ENCODE results near the gene NAB1.

The NAB1 gene, protein sequence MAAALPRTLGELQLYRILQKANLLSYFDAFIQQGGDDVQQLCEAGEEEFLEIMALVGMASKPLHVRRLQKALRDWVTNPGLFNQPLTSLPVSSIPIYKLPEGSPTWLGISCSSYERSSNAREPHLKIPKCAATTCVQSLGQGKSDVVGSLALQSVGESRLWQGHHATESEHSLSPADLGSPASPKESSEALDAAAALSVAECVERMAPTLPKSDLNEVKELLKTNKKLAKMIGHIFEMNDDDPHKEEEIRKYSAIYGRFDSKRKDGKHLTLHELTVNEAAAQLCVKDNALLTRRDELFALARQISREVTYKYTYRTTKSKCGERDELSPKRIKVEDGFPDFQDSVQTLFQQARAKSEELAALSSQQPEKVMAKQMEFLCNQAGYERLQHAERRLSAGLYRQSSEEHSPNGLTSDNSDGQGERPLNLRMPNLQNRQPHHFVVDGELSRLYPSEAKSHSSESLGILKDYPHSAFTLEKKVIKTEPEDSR

DNA sequence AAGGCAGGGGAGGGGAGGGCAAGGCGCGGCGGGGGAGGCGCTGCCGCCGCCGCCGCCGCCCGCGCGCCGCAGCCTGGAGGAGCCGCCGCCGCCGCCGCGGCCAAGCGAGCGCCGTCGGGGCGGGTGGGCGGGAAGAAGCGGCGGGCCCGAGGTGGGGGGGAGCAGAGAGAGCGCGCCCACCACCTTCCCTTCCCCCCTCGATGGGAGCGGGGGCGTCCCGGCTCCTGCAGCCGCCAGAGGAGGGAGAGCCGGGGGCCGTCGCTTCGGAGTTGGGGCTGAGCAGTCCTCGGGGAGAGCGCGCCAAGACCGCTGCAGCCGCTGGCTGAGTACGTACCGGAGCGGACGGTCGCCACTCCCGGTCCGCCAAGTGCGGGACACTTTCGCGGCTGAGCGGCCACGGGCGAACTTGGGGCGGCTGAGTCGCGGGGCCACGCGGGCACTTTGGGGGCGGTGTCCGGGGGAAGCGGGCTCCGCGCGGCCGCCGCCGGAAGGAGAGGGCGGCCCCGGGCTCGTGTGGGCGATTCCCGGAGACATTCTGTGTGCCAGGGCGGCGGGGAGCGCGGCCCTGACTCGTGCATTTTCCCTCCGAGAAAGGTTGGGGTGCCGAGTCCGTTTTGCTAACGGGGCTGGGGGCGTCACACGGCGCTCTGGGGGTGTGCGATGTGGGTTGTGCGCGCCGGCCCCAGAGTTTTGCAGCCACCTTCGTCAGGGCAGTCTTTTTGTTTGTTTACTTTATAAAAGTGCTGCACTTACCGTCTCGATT is at the start of gene NAB1:
NAB1 (plus strand) TSS at position 49 of the 763 bp plus-strand sequence. CDS start 10,094 bp downstream, outside the sequence.
- no peak for DNase-seq (ENCODE audit: low read depth)
- H3K4me3 ChIP-seq (ENCODE audit: low read depth, low read length), result peak within 1 kb of the TSS; percentile 60
- TF ChIP-seq, protein P1, sequence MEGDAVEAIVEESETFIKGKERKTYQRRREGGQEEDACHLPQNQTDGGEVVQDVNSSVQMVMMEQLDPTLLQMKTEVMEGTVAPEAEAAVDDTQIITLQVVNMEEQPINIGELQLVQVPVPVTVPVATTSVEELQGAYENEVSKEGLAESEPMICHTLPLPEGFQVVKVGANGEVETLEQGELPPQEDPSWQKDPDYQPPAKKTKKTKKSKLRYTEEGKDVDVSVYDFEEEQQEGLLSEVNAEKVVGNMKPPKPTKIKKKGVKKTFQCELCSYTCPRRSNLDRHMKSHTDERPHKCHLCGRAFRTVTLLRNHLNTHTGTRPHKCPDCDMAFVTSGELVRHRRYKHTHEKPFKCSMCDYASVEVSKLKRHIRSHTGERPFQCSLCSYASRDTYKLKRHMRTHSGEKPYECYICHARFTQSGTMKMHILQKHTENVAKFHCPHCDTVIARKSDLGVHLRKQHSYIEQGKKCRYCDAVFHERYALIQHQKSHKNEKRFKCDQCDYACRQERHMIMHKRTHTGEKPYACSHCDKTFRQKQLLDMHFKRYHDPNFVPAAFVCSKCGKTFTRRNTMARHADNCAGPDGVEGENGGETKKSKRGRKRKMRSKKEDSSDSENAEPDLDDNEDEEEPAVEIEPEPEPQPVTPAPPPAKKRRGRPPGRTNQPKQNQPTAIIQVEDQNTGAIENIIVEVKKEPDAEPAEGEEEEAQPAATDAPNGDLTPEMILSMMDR (IDR thresholded peaks at IDR 0.05; ENCODE audit: control insufficient read depth, extremely low read depth, insufficient read depth), result no peak

DNA sequence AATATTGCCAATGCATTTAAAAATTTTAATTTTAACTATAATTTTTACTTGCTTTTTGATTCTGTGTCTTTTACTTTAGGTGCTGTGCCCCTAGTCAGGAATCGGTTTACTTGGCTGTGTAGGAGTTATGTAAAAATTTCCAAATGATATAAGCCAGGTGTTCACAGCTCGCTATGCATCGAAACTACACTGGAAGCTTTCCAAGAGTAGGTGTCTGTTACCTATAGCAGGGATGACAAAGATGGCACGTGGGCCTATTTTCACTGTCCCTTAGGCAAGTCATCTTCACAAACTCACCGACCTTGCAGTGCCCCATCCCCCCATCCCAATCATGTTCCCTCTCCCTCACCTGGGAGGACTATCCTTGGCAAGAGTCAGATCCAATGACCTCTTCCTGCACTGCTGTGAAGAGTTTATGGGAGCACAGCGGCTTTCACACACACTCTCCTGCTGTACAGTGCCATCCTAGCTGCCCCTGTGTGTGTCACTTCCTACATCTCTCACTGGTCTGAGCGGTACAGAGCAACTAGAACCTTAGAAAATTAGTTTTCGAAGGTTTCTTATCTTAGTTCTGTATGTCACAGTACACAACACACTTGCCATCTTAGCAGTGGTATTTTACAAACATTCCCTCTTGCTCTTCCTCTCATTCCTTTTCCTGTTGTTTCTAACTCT is 49.2 kb upstream of the NAB1 start:
- no peak overlapping the region for H3K4me3 ChIP-seq (ENCODE audit: low read depth, low read length)
- TF ChIP-seq, protein P1 (IDR thresholded peaks at IDR 0.05; ENCODE audit: control insufficient read depth, extremely low read depth, insufficient read depth), result no peak
- no peak for DNase-seq (ENCODE audit: low read depth)

DNA sequence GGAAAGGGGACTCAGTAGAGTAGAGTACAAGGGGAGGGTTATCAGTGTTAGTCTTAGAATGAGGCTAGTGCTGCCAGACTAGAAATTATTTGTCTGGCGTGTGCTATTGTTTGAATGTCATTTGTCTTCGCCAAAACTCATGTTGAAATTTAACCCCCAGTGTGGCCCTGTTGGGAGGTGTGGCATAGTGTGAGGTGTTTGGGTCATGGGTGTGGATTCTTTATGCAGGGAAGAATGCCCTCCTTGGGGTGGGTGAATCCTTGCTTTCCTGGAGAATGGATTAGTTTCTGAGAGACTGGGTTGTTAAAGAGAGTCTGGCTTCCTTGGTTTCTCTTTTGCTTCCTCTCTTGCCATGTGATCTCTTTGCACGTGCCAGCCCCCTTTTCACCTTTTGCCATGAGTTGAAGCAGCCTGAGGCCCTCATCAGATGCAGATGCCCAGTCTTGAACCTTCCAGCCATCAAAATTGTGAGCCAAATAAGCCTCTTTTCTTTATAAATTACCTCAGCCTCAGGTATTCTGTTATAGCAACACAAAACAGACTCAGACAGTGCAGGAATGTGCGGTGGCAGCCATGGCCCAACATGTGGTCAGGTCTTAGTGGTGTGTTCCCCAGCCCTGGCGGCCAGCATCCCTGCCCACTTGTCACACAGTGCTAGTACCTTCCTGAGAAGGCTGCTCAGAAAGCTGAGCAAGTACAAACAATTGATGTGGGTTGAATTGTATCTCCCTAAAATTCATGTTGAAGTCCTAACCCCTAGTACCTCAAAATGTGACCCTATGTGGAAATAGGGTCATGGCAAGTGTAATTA is 48.4 kb upstream of the NAB1 start:
- TF ChIP-seq, protein P1 (IDR thresholded peaks at IDR 0.05; ENCODE audit: control insufficient read depth, extremely low read depth, insufficient read depth), result no peak
- H3K4me3 ChIP-seq (ENCODE audit: low read depth, low read length), result no peak overlapping the region

DNA sequence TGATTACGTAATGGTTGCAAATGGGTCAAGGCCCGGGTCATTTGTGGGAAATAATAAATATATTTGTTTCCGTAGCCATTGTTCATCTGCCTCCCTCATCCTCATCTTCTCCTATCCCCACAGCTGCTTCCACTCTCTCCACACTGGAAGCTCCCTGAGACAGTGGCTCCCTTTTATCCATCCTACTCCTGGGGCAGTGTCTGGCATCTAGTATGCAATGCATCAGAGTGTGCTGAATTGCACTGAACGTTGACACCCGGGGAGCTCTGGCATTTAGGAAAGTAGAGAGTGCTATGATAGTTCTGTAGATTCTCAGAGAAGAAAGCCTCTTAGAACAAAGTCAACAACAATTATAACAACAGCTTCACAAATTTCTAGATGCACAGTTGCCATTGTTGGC is 45.5 kb upstream of the NAB1 start:
- H3K4me3 ChIP-seq (ENCODE audit: low read depth, low read length), result no peak overlapping the region
- no peak for DNase-seq (ENCODE audit: low read depth)
- TF ChIP-seq, protein P1 (IDR thresholded peaks at IDR 0.05; ENCODE audit: control insufficient read depth, extremely low read depth, insufficient read depth), result no peak

More for the DNA sequence above, 48.4 kb upstream of the NAB1 start:
- no peak for DNase-seq (ENCODE audit: low read depth)

DNA sequence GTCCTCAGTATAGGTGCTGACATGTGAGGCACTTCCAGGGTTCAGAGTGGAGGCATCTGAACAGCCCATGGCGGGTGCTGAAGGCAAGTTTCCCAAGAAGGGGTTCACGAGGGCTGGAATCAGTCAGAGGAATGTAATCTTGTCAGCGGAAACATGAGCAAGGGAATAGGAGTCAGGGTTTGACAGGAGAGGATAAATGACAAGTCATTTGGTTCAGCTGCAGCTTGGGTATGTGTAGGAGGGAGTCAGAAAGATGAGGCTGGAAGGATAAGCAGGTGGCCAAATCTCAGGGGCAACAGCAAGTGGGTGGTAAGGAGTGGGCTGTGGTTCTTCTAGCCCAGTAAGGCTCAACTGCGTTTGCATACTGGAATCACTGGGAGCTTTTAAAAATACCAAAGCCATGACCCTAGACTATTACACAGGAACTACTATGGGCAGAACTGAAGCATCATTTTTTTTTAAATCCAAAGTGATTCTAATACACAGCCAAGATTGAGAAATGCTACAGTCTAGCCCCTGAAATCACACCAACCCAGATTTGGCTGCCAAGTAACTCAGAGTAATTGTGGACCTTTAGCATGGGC is 41.8 kb upstream of the NAB1 start:
- no peak overlapping the region for H3K4me3 ChIP-seq (ENCODE audit: low read depth, low read length)
- no peak for DNase-seq (ENCODE audit: low read depth)
- TF ChIP-seq, protein P1 (IDR thresholded peaks at IDR 0.05; ENCODE audit: control insufficient read depth, extremely low read depth, insufficient read depth), result no peak
